Psoas muscle (tissue), 8 donors: ENCODE measurements around the gene MPPED1. TPM values are rescaled to one million over a fixed set of nuclear protein-coding genes. Genes with fewer than 3 reads are reported as not detected.

Source experiments
- ATAC-seq, 4 donors: fragments of 200-7000 bp; cut with Tn5 transposase; one replicate each; pipeline ENCODE4 v1.9.1; 2020; ENCODE audit warnings: moderate library complexity in 3 of 4, mild to moderate bottlenecking in 2 of 4
- DNase-seq, 2 donors: peaks; one replicate each; pipeline ENCODE4 v3.0.0-alpha.2; 2020
- H3K27ac ChIP-seq: fragments of 200-600 bp; one replicate; pipeline ENCODE4 v1.8.0; 2022
- H3K27me3 ChIP-seq, 3 donors: fragments of 200-600 bp in 1 of 3; one replicate each; pipeline versions ENCODE4 v1.6.1 to v1.8.0; 2013 to 2022; ENCODE audit warnings: low read length in 2 of 3, mild to moderate bottlenecking in 2 of 3, moderate library complexity in 1 of 3; ENCODE audit not compliant: insufficient read depth in 3 of 3
- H3K36me3 ChIP-seq, 2 donors: fragments of 200-600 bp in 1 of 2; one replicate each; pipeline versions ENCODE4 v1.6.1 to v1.8.0; 2013 to 2022; ENCODE audit warnings: low read depth in 1 of 2, mild to moderate bottlenecking in 1 of 2, moderate library complexity in 1 of 2; ENCODE audit not compliant: insufficient read depth in 1 of 2
- H3K4me1 ChIP-seq: fragments of 200-600 bp; one replicate; pipeline ENCODE4 v1.8.0; 2022
- H3K4me3 ChIP-seq: fragments of 200-600 bp; one replicate; pipeline ENCODE4 v1.8.0; 2022; ENCODE audit warnings: mild to moderate bottlenecking
- H3K9me3 ChIP-seq: fragments of 200-600 bp; one replicate; pipeline ENCODE4 v1.8.0; 2022
- WGBS, 3 donors: extraction: QIAGEN DNeasy Blood & Tissue Kit; methylation state at CpG; one replicate each; pipeline versions ENCODE4 v1.1.6 to v1.1.7; 2013; 5-methylcytosine and 5-hydroxymethylcytosine counted together
- intact Hi-C, 2 donors: fragments of 100-400 bp; cut with DNase I; formaldehyde crosslinking; loops; one replicate each; pipeline versions ENCODE4 v1.11.0 to v1.14.2; 2022
- polyA plus RNA-seq, 3 donors: library from polyadenylated mRNA; stranded (reverse); fragments of 200-250 nt; gene quantifications; one replicate each; pipeline ENCODE4 v1.2.3, GENCODE V29; 2013
- total RNA-seq, 4 donors: library from RNA; stranded (reverse); fragmentation: NEBNext Ultra II Directional in 2 of 4; extraction: Animal tissue kit (Norgen Biotek cat#: 25700) in 2 of 4; gene quantifications; one replicate each; pipeline versions ENCODE4 v1.2.1 to v1.2.4, GENCODE V29; 2021 to 2023
- TF ChIP-seq, protein P1 (sequence below): fragments of 200-600 bp; IDR thresholded peaks from one replicate; pipeline ENCODE4 v1.8.0; 2022; ENCODE audit warnings: antibody characterized with exemption
- donor health status: healthy with polysubstance abuse.
- donor health status: DM: no; HTN: no; CAD: no; lungs with moderate emphysema.
- donor health status: Bipolar disorder and iron deficiency.
- donor health status: healthy.
- donor health status: DM: yes; HTN: yes; CAD: no.
- donor health status: DM: no; HTN: no; CAD: no.
- donor health status: DM: no; HTN: no; CAD: no.
- donor health status: DM: yes; HTN: yes; CAD: no.

MPPED1 gene
- total and polyA plus RNA-seq, 7 donors, result 0.04 to 0.10 TPM; not detected in 5

DNA sequence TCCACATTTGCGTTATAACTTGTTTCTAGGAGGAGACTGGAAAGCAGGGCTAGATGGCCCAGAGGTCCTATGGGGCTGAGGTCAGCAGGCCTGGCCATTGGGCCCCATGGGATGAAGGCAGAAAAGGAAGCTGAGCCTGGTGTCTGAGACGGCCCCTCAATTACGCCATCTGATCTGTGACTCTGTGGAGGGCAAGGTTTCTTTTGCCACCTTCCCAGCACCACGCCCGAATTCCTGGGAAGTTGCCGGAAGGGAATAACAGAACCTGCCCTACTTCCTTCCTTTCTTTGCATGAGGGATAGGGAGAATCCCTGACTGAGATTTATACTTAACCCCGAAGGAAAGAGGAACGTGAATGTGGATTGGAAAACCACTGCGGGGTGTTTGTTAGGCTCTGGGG, 118.1 kb downstream of the MPPED1 start:
- H3K9me3 ChIP-seq, result no peaks in the 10 kb centered on the region
- intact Hi-C loops, result no loop called here
- DNase-seq (no peak), ATAC-seq (no peak)
- no peaks in the 10 kb centered on the region for H3K36me3 ChIP-seq
- H3K27ac ChIP-seq, result no peak overlapping the region
- H3K27me3 ChIP-seq, result peaks cover 0 to 19% (median 6%) of the 10 kb centered on the region in 3 donors
- TF ChIP-seq, protein P1, sequence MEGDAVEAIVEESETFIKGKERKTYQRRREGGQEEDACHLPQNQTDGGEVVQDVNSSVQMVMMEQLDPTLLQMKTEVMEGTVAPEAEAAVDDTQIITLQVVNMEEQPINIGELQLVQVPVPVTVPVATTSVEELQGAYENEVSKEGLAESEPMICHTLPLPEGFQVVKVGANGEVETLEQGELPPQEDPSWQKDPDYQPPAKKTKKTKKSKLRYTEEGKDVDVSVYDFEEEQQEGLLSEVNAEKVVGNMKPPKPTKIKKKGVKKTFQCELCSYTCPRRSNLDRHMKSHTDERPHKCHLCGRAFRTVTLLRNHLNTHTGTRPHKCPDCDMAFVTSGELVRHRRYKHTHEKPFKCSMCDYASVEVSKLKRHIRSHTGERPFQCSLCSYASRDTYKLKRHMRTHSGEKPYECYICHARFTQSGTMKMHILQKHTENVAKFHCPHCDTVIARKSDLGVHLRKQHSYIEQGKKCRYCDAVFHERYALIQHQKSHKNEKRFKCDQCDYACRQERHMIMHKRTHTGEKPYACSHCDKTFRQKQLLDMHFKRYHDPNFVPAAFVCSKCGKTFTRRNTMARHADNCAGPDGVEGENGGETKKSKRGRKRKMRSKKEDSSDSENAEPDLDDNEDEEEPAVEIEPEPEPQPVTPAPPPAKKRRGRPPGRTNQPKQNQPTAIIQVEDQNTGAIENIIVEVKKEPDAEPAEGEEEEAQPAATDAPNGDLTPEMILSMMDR, result no peak
- no peaks in the 10 kb centered on the region for H3K4me1 ChIP-seq
- H3K4me3 ChIP-seq, result no peak overlapping the region
- 72 to 75% (median 73%) methylated on average over 9 of the region's 9 CpGs for WGBS, 3 donors

DNA sequence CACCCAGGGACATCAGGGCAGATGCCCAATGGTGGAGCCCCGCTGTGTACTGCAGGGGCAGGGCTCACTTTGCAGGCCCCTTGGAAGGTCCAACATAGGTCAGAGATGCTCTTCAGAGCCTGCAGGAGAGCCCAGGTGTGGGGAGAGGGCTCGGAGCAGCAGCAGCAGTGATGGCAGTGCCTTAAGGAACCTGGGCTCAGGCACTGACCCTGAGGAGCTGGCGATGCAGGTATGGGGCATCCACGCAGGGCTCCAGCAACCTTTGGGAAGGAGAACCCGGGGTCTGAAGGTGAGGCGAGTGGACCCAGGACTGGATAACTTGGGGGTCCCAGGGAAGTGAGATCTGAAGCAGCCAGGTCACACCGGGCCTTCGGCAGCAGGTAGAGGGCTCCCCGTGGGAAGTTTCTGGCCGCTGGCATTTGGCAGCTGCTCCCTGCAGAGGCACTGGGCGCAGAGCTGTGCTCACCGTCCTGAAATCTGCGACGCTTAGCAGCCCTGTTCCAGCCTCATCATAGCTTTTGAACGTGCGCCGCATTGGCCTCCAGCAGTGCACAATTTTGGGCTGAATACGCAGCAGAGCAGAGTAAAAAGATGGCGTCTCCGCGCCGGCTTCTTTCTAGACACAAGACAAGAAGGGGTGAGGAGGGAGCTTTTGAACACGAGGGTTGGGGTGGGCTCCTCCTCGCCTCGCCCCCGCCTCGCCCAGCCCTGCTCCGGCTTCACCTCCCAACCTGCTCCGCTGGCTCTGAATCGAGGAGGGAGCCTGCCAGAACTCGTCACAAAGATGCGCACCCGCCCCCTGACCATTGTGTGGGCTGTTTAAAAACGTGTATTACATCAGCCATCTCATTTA, 118.8 kb downstream of the MPPED1 start:
- 85 to 86% (median 85%) methylated on average over 34 of the region's 34 CpGs for WGBS, 3 donors
- TF ChIP-seq, protein P1, result no peak
- Histone ChIP-seq H3K4me3 (no peak overlapping the region), H3K36me3 (no peaks in the 10 kb centered on the region), H3K27ac (no peak overlapping the region), H3K4me1 (no peaks in the 10 kb centered on the region), H3K9me3 (no peaks in the 10 kb centered on the region), H3K27me3 (peaks cover 0 to 18% (median 6%) of the 10 kb centered on the region in 3 donors)
- no peak for DNase-seq
- intact Hi-C loops, result no loop called here
- no peak for ATAC-seq

DNA sequence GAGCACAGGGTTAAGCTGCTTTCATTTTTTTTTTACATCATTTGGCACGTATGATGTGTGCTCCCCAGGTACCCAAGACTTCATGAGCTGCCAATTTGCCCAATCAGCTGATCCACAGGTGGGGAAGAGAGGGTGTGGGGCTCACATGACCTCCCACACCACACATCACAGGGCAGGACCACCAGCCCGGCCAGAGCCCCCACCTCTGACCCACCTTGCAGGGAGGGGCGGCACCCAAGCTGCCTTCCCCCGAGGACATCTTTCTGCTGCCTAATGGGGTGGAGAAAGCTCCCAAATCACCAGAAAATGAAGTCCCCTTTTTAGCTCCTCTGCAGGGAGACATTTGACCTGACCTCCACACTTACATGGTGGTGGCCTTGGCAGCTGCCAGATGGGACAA, 119.8 kb downstream of the MPPED1 start:
- Histone ChIP-seq H3K9me3 (no peaks in the 10 kb centered on the region), H3K4me3 (no peak overlapping the region), H3K36me3 (no peaks in the 10 kb centered on the region), H3K27me3 (peaks cover 0 to 12% (median 2%) of the 10 kb centered on the region in 3 donors), H3K4me1 (no peaks in the 10 kb centered on the region), H3K27ac (no peak overlapping the region)
- DNase-seq (no peak), ATAC-seq (no peak)
- WGBS, 3 donors, result 63 to 68% (median 63%) methylated on average over 4 of the region's 4 CpGs
- TF ChIP-seq, protein P1, result no peak
- intact Hi-C loops, result no loop called here

DNA sequence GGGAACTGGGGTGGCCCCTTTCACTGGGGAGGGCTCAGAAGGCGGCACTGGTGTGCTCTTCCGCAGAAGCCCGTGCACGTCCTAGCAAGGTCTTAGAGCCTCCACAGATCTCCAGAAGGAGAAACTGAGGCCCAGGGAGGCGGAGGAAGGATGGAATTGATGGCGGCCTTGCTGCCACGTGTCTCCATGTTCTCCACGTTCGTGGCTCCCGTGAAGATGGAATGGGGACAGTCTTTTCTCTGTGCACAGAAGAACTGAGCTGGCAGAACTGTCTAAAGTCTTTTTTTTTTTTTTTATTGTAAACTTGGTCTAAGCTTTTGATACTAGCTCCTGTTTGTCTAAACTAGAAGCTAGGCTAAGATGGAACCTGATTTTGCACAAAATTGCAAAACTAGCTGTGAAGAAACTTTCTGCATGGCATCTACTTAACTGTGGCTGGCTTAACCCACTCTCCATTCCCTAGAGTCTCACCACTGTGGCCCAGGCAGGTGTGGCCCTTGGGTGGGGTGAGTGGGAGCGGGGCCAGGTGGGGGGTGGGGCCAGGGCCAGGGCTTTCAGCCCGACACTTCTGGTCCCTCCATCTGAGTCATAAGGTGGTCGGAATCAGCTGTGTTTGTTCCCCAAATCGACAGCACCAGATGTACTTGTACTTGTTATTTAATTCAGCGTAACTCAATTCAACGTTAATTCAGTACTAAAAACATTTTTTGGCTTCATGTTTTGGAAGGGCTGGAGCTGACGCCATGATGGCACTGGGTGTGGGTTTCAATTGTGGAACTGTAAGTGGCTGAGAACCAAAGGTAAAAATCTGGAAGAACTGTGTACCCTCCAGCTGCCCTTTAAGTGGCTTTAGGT, 120.7 kb downstream of the MPPED1 start:
- ATAC-seq (no peak), DNase-seq (no peak)
- TF ChIP-seq, protein P1, result no peak
- intact Hi-C loops, result no loop called here
- WGBS, 3 donors, result 64 to 70% (median 66%) methylated on average over 17 of the region's 17 CpGs
- Histone ChIP-seq H3K4me1 (no peaks in the 10 kb centered on the region), H3K9me3 (peaks cover 2% of the 10 kb centered on the region), H3K36me3 (no peaks in the 10 kb centered on the region), H3K27ac (no peak overlapping the region), H3K4me3 (no peak overlapping the region), H3K27me3 (peaks cover 0 to 4% (median 2%) of the 10 kb centered on the region in 3 donors)
